Globus pallidus (tissue), 1 donor: ENCODE measurements around the gene PCNX3.

Source experiments
- DNase-seq: peaks from one replicate; pipeline ENCODE4 v3.0.0-alpha.2; 2015; ENCODE audit warnings: low spot score

Gene PCNX3

GRCh38 chr11:65615229-65615949 lies at the start of gene PCNX3:
TSS of gene PCNX3 (plus strand) at chr11:65615776. CDS start at chr11:65616312, 536 bp downstream.
- peak; percentile 100 for DNase-seq

- DNase-seq: no peak
These were observed 46.2 kb upstream of the PCNX3 start for GRCh38 chr11:65569164-65569972.

GRCh38 chr11:65569973-65570918 lies 45.3 kb upstream of the PCNX3 start, which contains the start of gene ZNRD2:
TSS of gene ZNRD2 (plus strand) at chr11:65570477. CDS start at chr11:65570492, 15 bp downstream.
- peak; percentile 98 for DNase-seq

- DNase-seq: no peak
These were observed 44.2 kb upstream of the PCNX3 start for GRCh38 chr11:65571420-65571819.

GRCh38 chr11:65571940-65572339 lies 43.6 kb upstream of the PCNX3 start:
- DNase-seq: no peak

- peak; percentile 88 for DNase-seq
These were observed 43.1 kb upstream of the PCNX3 start, which contains the start of gene FAM89B for GRCh38 chr11:65572356-65573051. TSS of gene FAM89B (plus strand) at chr11:65572538. CDS start at chr11:65572670, 132 bp downstream.

- DNase-seq: no peak
These were observed 42.0 kb upstream of the PCNX3 start for GRCh38 chr11:65573391-65574079.

- DNase-seq: peak; percentile 70
These were observed 41.3 kb upstream of the PCNX3 start for GRCh38 chr11:65574109-65574810.

GRCh38 chr11:65574811-65575567 lies 40.6 kb upstream of the PCNX3 start:
- DNase-seq: no peak

- no peak for DNase-seq
These were observed 39.9 kb upstream of the PCNX3 start, which contains the start of gene EHBP1L1 for GRCh38 chr11:65575568-65576231. TSS of gene EHBP1L1 (plus strand) at chr11:65576053. CDS start at chr11:65576303, 250 bp downstream.

GRCh38 chr11:65576232-65576866 lies 39.2 kb upstream of the PCNX3 start:
- no peak for DNase-seq

GRCh38 chr11:65576867-65577755 lies 38.5 kb upstream of the PCNX3 start:
- DNase-seq: no peak

GRCh38 chr11:65577756-65578109 lies 37.8 kb upstream of the PCNX3 start:
- DNase-seq: no peak

- DNase-seq: no peak
These were observed 37.4 kb upstream of the PCNX3 start for GRCh38 chr11:65578134-65578533.

GRCh38 chr11:65578667-65579066 lies 36.9 kb upstream of the PCNX3 start:
- DNase-seq: no peak

- DNase-seq: no peak
These were observed 36.3 kb upstream of the PCNX3 start for GRCh38 chr11:65579291-65579690.

- no peak for DNase-seq
These were observed 35.4 kb upstream of the PCNX3 start for GRCh38 chr11:65580031-65580692.
